Memory B cell (primary cell): ENCODE measurements around the gene GRK1.
"Not testable (repeated sequence)": the region's sequence is repeated elsewhere in the genome, so short reads cannot be mapped to it uniquely, and the experiment has no call there.

Experiments
- ATAC-seq: fragments of 150-1000 bp; cut with Tn5 transposase; 2 replicates; pipeline ENCODE4 v1.10.0; 2021; ENCODE audit warnings: low read depth, mild to moderate bottlenecking, moderate library complexity
- DNase-seq, 2 donors: peaks; one replicate each; pipeline ENCODE4 v3.0.0; 2022; ENCODE audit warnings: low spot score in 2 of 2
- H3K27ac Mint-ChIP-seq: one replicate; pipeline ENCODE4 v1.8.0; 2022; ENCODE audit warnings: mild to moderate bottlenecking, moderate library complexity, mixed read lengths
- H3K27me3 Mint-ChIP-seq: one replicate; pipeline ENCODE4 v1.8.0; 2022; ENCODE audit warnings: mixed read lengths
- H3K36me3 Mint-ChIP-seq: one replicate; pipeline ENCODE4 v1.8.0; 2022; ENCODE audit warnings: mild to moderate bottlenecking, mixed read lengths
- H3K4me1 Mint-ChIP-seq: one replicate; pipeline ENCODE4 v1.8.0; 2022; ENCODE audit warnings: mixed read lengths
- H3K4me3 Mint-ChIP-seq: one replicate; pipeline ENCODE4 v1.8.0; 2022; ENCODE audit warnings: mild to moderate bottlenecking, moderate library complexity, mixed read lengths
- H3K9me3 Mint-ChIP-seq: one replicate; pipeline ENCODE4 v1.8.0; 2022; ENCODE audit warnings: mixed read lengths

Gene GRK1

GRCh38 chr13:113749967-113750366 is 82.9 kb downstream of the GRK1 start:
- no peak overlapping the region for H3K4me3 Mint-ChIP-seq
- DNase-seq (no peak), ATAC-seq (no peak)
- H3K9me3 Mint-ChIP-seq = peaks cover 1% of the 10 kb centered on the region
- no peak overlapping the region for H3K27ac Mint-ChIP-seq
- no peaks in the 10 kb centered on the region for H3K36me3 Mint-ChIP-seq
- peaks cover 3% of the 10 kb centered on the region for H3K4me1 Mint-ChIP-seq
- H3K27me3 Mint-ChIP-seq = peaks cover 1% of the 10 kb centered on the region

DNA sequence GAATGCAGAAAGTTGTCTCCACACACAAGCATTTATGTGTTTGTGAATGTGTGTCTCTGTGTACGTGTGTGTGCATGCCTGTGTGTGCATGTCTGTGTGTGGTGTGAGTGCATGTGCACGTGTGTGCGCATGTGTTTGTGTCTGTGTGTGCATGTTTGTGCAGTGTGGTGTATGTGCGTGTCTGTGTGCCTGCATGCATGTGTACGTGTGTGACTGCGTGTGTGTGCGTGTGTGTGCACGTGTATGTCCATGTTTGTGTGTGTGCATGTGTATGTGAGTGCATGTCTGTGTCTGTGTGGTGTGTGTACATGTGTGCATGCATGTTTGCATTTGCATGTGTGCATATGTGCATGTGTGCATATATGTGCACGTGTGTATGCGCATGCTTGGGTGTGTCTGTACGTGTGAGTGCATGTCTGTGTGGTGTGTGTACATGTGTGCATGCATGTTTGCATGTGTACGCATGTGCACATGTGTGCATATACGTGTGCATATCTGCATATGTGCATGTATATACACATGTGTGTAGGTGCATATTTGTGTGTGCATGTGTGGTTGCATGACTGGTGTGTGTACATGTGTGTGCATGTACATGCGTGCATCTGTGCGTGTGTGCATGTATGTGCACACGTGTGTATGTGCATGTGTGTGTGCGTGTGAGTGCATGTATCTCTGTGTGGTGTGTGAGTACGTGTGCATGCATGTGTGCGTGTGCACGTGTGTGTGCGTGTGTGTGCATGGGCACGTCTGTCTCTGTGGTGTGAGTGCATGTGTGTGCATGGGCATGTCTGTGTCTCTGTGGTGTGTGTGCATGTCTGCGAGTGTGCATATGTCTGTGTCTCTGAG is 83.8 kb downstream of the GRK1 start:
- peaks cover 3% of the 10 kb centered on the region for H3K4me1 Mint-ChIP-seq
- H3K36me3 Mint-ChIP-seq = no peaks in the 10 kb centered on the region
- ATAC-seq (no peak), DNase-seq (no peak)
- H3K27ac Mint-ChIP-seq = no peak overlapping the region
- no peaks in the 10 kb centered on the region for H3K27me3 Mint-ChIP-seq
- H3K9me3 Mint-ChIP-seq = peaks cover 1% of the 10 kb centered on the region
- no peak overlapping the region for H3K4me3 Mint-ChIP-seq

- ATAC-seq (no peak), DNase-seq (no peak)
- Mint-ChIP-seq H3K4me3 (no peak overlapping the region), H3K9me3 (peaks cover 1% of the 10 kb centered on the region), H3K36me3 (no peaks in the 10 kb centered on the region), H3K27me3 (no peaks in the 10 kb centered on the region), H3K27ac (no peak overlapping the region), H3K4me1 (peaks cover 3% of the 10 kb centered on the region)
Observed at GRCh38 chr13:113751491-113751890, 84.5 kb downstream of the GRK1 start.

GRCh38 chr13:113752211-113752986 is 85.4 kb downstream of the GRK1 start:
- H3K27me3 Mint-ChIP-seq, H3K36me3 Mint-ChIP-seq, H3K9me3 Mint-ChIP-seq, H3K4me1 Mint-ChIP-seq, H3K27ac Mint-ChIP-seq, H3K4me3 Mint-ChIP-seq, DNase-seq, ATAC-seq: not testable (repeated sequence)

- ATAC-seq (no peak), DNase-seq (no peak)
- H3K4me3 Mint-ChIP-seq = no peak overlapping the region
- no peak overlapping the region for H3K27ac Mint-ChIP-seq
- H3K36me3 Mint-ChIP-seq = no peaks in the 10 kb centered on the region
- peaks cover 2% of the 10 kb centered on the region for H3K27me3 Mint-ChIP-seq
- H3K4me1 Mint-ChIP-seq = peaks cover 7% of the 10 kb centered on the region
- peaks cover 5% of the 10 kb centered on the region for H3K9me3 Mint-ChIP-seq
Observed at GRCh38 chr13:113753171-113753570, 86.2 kb downstream of the GRK1 start.

GRCh38 chr13:113754242-113754641 is 87.2 kb downstream of the GRK1 start:
- Mint-ChIP-seq H3K36me3 (peaks cover 2% of the 10 kb centered on the region), H3K27ac (no peak overlapping the region), H3K4me3 (no peak overlapping the region), H3K27me3 (peaks cover 2% of the 10 kb centered on the region), H3K9me3 (peaks cover 6% of the 10 kb centered on the region), H3K4me1 (peaks cover 11% of the 10 kb centered on the region)
- DNase-seq (no peak), ATAC-seq (no peak)

- no peak overlapping the region for H3K4me3 Mint-ChIP-seq
- no peak for ATAC-seq
Observed at GRCh38 chr13:113754691-113755090, 87.7 kb downstream of the GRK1 start.

GRCh38 chr13:113756441-113757097 is 89.5 kb downstream of the GRK1 start:
- Mint-ChIP-seq H3K4me1 (peaks cover 13% of the 10 kb centered on the region), H3K27ac (no peak overlapping the region), H3K4me3 (no peak overlapping the region), H3K9me3 (peaks cover 5% of the 10 kb centered on the region), H3K27me3 (peaks cover 6% of the 10 kb centered on the region), H3K36me3 (peaks cover 2% of the 10 kb centered on the region)
- no peak for DNase-seq
- no peak for ATAC-seq

More at GRCh38 chr13:113754691-113755090, 87.7 kb downstream of the GRK1 start:
- Mint-ChIP-seq H3K36me3 (peaks cover 2% of the 10 kb centered on the region), H3K27ac (no peak overlapping the region), H3K27me3 (peaks cover 2% of the 10 kb centered on the region), H3K9me3 (peaks cover 6% of the 10 kb centered on the region), H3K4me1 (peaks cover 16% of the 10 kb centered on the region)
- no peak for DNase-seq

DNA sequence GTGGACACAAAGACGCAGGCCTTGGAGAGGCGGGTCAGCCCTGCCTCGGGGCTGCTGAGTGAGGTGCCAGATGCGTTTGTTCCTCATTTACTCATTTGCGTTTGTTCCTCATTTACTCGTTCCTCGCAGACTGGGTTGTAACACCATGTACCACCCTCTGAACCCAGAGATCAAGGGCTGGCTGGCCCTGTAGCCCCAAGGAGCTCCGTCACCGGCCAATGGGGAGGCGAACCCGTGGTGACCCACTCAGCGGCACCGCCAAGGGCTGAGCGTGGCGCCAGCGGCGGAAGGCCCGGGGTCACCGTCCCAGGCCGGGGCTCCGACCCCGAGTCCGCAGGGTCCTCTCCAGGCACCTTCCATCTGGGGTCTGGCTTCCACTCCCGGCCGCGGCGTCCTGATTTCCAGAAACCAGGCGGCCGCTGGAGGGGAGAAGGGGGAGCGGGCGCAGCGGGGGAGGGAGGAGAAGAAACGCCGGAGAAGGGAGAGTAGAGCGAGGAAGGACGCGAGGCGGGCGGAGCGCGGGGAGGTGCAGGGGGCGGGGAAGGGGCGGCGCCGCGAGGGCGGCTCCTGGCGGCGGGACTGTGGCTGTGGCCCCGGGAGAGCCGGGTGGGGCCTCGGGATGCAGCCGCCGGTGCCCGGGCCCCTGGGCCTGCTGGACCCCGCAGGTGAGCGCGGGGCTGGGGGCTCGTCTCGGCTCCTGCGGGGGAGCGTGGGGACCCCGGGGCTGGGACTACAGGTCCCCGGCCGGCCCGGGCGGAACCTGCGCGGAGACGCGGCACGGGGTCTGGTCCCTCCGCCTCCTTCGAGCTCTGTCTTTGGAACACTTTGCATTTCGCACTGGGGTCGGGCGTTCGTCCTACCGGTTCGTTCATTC is 91.9 kb downstream of the GRK1 start, which contains the start of gene TMEM255B:
Gene TMEM255B (plus strand): TSS at position 576 of the 874 bp plus-strand sequence. CDS start 44 bp downstream, at position 620.
- Mint-ChIP-seq H3K9me3 (peaks cover 5% of the 10 kb centered on the region), H3K27me3 (peaks cover 16% of the 10 kb centered on the region), H3K4me1 (peaks cover 13% of the 10 kb centered on the region), H3K36me3 (peaks cover 2% of the 10 kb centered on the region), H3K27ac (peak within 1 kb of the TSS; percentile 48), H3K4me3 (peak within 1 kb of the TSS; percentile 89)
- DNase-seq (peak; percentile 59 to 71), ATAC-seq (peak; percentile 87)

- Mint-ChIP-seq H3K27ac (peak overlapping the region; percentile 7), H3K27me3 (peaks cover 16% of the 10 kb centered on the region), H3K36me3 (peaks cover 2% of the 10 kb centered on the region), H3K9me3 (peaks cover 5% of the 10 kb centered on the region), H3K4me3 (peak overlapping the region; percentile 89), H3K4me1 (peaks cover 13% of the 10 kb centered on the region)
- ATAC-seq (no peak), DNase-seq (no peak)
Observed at GRCh38 chr13:113759525-113760137, 92.6 kb downstream of the GRK1 start.

- ATAC-seq (no peak), DNase-seq (no peak)
- Mint-ChIP-seq H3K27me3 (peaks cover 17% of the 10 kb centered on the region), H3K4me1 (peaks cover 13% of the 10 kb centered on the region), H3K27ac (no peak overlapping the region), H3K9me3 (peaks cover 5% of the 10 kb centered on the region), H3K36me3 (peaks cover 2% of the 10 kb centered on the region), H3K4me3 (no peak overlapping the region)
Observed at GRCh38 chr13:113761136-113761535, 94.1 kb downstream of the GRK1 start.

DNA sequence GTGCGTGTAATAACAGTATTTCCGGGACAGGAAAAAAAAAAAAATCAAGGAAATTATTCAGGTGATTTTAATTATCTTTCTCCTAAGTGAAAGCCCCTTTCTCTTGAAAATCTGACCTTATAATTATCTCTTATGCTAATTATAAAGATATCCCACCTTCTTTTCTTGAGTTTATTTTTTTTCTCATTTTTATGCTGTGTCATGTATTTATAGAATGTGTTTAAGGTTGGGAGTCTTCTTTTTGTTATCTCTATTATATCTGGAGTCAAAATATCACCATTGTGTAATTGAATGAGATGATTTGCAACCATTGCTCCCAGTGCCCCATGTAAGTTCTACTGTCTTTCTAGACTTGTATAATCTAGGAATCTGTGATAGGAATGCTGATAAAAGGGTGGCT is 95.1 kb downstream of the GRK1 start:
- Mint-ChIP-seq H3K4me1 (peaks cover 10% of the 10 kb centered on the region), H3K4me3 (no peak overlapping the region), H3K27me3 (peaks cover 15% of the 10 kb centered on the region), H3K9me3 (peaks cover 3% of the 10 kb centered on the region), H3K27ac (no peak overlapping the region), H3K36me3 (peaks cover 2% of the 10 kb centered on the region)
- DNase-seq = no peak
- ATAC-seq = no peak

- Mint-ChIP-seq H3K27ac (no peak overlapping the region), H3K27me3 (peaks cover 15% of the 10 kb centered on the region), H3K36me3 (peaks cover 2% of the 10 kb centered on the region), H3K4me3 (no peak overlapping the region), H3K4me1 (peaks cover 9% of the 10 kb centered on the region), H3K9me3 (peaks cover 2% of the 10 kb centered on the region)
- DNase-seq = no peak
- no peak for ATAC-seq
Observed at GRCh38 chr13:113762538-113762937, 95.5 kb downstream of the GRK1 start.
